HL-60 (cell line): ENCODE data around the gene LBR.

Experiments used
- DNase-seq, 2 experiments: peaks; one replicate each; pipeline ENCODE4 v3.0.0-alpha.2; 2010 to 2020; ENCODE audit warnings: low read depth in 1 of 2, low spot score in 1 of 2
- H3K27ac ChIP-seq: fragments of 250-450 bp; sonication (Bioruptor Pico); replicated peaks from 2 replicates; pipeline ENCODE4 v1.5.1; 2020; ENCODE audit warnings: mild to moderate bottlenecking, moderate library complexity
- H3K27me3 ChIP-seq: fragments of 250-450 bp; sonication (Bioruptor Pico); 2 replicates; pipeline ENCODE4 v1.5.1; 2021; ENCODE audit warnings: mild to moderate bottlenecking, moderate library complexity; ENCODE audit not compliant: insufficient read depth, poor library complexity, severe bottlenecking
- H3K4me3 ChIP-seq: replicated peaks from 2 replicates; pipeline ENCODE4 v1.5.1; 2011; ENCODE audit warnings: mild to moderate bottlenecking, control low read depth, low read length; ENCODE audit not compliant: insufficient read depth
- GABPA ChIP-seq: IDR thresholded peaks from 2 replicates; pipeline ENCODE4 v1.6.1; 2012; ENCODE audit warnings: low read depth
- POLR2AphosphoS5 ChIP-seq: IDR thresholded peaks from 2 replicates; pipeline ENCODE4 v1.6.1; 2012; ENCODE audit warnings: low read depth
- SPI1 ChIP-seq: IDR thresholded peaks from 2 replicates; pipeline ENCODE4 v1.6.1; 2012; ENCODE audit warnings: low read depth, mild to moderate bottlenecking, borderline replicate concordance
- TF ChIP-seq, protein P1 (sequence below): IDR thresholded peaks from one replicate; pipeline ENCODE4 v1.5.1; 2011; ENCODE audit warnings: low read length, control low read depth, inconsistent platforms; ENCODE audit not compliant: insufficient read depth
- TF ChIP-seq, protein P2 (sequence below): IDR thresholded peaks from 2 replicates; pipeline ENCODE4 v1.6.1; 2012; ENCODE audit warnings: low read depth; ENCODE audit not compliant: insufficient replicate concordance

Gene LBR

GRCh38 chr1:225415967-225416745 lies 11.7 kb downstream of the LBR start:
- Histone ChIP-seq H3K27me3 (no peaks in the 10 kb centered on the region), H3K27ac (0 out of 2 replicates have a peak overlapping the region, but pooled peaks have one; percentile 7), H3K4me3 (no peak overlapping the region)
- DNase-seq: no peak
- no peak for TF ChIP-seq POLR2AphosphoS5
- TF ChIP-seq SPI1: no peak
- TF ChIP-seq, protein P1, sequence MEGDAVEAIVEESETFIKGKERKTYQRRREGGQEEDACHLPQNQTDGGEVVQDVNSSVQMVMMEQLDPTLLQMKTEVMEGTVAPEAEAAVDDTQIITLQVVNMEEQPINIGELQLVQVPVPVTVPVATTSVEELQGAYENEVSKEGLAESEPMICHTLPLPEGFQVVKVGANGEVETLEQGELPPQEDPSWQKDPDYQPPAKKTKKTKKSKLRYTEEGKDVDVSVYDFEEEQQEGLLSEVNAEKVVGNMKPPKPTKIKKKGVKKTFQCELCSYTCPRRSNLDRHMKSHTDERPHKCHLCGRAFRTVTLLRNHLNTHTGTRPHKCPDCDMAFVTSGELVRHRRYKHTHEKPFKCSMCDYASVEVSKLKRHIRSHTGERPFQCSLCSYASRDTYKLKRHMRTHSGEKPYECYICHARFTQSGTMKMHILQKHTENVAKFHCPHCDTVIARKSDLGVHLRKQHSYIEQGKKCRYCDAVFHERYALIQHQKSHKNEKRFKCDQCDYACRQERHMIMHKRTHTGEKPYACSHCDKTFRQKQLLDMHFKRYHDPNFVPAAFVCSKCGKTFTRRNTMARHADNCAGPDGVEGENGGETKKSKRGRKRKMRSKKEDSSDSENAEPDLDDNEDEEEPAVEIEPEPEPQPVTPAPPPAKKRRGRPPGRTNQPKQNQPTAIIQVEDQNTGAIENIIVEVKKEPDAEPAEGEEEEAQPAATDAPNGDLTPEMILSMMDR: no peak
- TF ChIP-seq GABPA: no peak
- TF ChIP-seq, protein P2, sequence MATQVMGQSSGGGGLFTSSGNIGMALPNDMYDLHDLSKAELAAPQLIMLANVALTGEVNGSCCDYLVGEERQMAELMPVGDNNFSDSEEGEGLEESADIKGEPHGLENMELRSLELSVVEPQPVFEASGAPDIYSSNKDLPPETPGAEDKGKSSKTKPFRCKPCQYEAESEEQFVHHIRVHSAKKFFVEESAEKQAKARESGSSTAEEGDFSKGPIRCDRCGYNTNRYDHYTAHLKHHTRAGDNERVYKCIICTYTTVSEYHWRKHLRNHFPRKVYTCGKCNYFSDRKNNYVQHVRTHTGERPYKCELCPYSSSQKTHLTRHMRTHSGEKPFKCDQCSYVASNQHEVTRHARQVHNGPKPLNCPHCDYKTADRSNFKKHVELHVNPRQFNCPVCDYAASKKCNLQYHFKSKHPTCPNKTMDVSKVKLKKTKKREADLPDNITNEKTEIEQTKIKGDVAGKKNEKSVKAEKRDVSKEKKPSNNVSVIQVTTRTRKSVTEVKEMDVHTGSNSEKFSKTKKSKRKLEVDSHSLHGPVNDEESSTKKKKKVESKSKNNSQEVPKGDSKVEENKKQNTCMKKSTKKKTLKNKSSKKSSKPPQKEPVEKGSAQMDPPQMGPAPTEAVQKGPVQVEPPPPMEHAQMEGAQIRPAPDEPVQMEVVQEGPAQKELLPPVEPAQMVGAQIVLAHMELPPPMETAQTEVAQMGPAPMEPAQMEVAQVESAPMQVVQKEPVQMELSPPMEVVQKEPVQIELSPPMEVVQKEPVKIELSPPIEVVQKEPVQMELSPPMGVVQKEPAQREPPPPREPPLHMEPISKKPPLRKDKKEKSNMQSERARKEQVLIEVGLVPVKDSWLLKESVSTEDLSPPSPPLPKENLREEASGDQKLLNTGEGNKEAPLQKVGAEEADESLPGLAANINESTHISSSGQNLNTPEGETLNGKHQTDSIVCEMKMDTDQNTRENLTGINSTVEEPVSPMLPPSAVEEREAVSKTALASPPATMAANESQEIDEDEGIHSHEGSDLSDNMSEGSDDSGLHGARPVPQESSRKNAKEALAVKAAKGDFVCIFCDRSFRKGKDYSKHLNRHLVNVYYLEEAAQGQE: no peak

- Histone ChIP-seq H3K27ac (no peak overlapping the region), H3K27me3 (no peaks in the 10 kb centered on the region), H3K4me3 (no peak overlapping the region)
- TF ChIP-seq POLR2AphosphoS5 (no peak), GABPA (no peak), SPI1 (no peak)
- TF ChIP-seq, protein P2: no peak
- TF ChIP-seq, protein P1: no peak
- peak; percentile 33 to 62 for DNase-seq
Observed at GRCh38 chr1:225415307-225415706, 12.5 kb downstream of the LBR start.

DNA sequence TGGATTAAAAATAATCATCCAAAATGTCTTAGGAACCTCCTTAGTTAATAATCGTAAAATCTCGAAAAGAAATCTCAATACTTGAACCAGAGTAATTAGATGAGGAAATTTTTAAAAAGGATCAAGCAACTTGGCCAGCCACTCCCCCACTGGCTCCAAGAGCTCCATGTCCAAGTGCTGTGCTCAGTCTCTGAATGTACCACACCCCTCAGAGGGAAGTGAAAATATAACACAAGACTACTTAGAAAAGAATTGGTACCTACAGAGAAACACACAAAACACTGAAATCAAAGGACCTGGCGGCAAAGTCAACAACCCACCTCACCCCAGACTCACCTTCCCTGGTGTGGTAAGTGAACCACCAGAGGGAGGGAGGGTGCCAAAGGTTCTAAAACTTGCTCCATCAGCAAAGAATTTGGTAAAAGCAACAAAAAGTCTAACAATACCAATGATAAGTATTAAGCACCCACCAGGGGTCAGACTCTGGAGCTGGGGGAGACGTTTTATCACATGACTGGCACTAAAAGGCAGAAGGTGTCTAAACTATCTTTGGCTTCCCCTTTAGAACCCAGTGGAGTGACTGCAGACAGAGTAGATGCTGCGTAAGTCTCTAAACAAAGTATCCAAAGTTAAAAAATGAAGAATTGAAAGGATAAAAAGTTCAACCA lies 14.0 kb downstream of the LBR start:
- no peak for TF ChIP-seq POLR2AphosphoS5
- TF ChIP-seq GABPA: no peak
- H3K4me3 ChIP-seq: no peak overlapping the region
- no peaks in the 10 kb centered on the region for H3K27me3 ChIP-seq
- DNase-seq: no peak
- no peak overlapping the region for H3K27ac ChIP-seq

- Histone ChIP-seq H3K4me3 (no peak overlapping the region), H3K27me3 (no peaks in the 10 kb centered on the region), H3K27ac (no peak overlapping the region)
- no peak for TF ChIP-seq GABPA
- no peak for TF ChIP-seq POLR2AphosphoS5
- no peak for DNase-seq
Observed at GRCh38 chr1:225412803-225413351, 15.0 kb downstream of the LBR start.
